ACHN (cell line): ENCODE results near the gene CXADR.

ENCODE experiments used
- DNase-seq: peaks from one replicate; pipeline ENCODE4 v3.0.0-alpha.2; 2015
- in situ Hi-C: cut with HindIII; loops from 2 replicates; pipeline ENCODE4 v1.10.0; 2017; ENCODE audit warnings: low sequenced_read_pairs, low pct_ligation_motif_present, low pct_unique_long_range_greater_than_20kb

Gene CXADR

DNA sequence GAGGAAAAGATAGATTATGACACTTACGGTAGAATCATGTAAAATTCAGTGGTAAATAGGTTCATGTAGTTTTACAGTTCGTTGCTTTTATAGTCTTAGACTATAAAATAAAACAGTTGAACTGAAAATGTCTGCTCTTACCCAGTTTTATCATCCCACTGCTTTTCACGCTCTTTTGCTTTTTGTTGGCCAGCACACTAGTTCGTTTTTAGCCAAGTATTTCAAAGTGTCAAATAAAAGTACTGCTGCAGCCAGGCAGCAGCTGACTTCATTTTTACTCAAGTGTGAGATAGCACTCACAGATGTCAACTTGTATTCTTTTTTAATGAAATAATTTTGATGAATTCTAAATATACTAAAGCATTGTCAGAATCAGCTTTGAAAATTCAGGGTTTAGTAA lies 118.4 kb downstream of the CXADR start:
- no peak for DNase-seq
- in situ Hi-C loops, result no loop called here

- in situ Hi-C loops, result no loop called here
- no peak for DNase-seq
These were observed 123.9 kb downstream of the CXADR start for GRCh38 chr21:17636711-17637110.

- in situ Hi-C loops, result no loop called here
- no peak for DNase-seq
These were observed 128.0 kb downstream of the CXADR start for GRCh38 chr21:17640821-17641220.
